Heart right ventricle (tissue), 16 donors: ENCODE data around the gene NEUROG2. TPM values are rescaled to one million over a fixed set of nuclear protein-coding genes. Genes with fewer than 3 reads are reported as not detected.
"Not testable (repeated sequence)": the region's sequence is repeated elsewhere in the genome, so short reads cannot be mapped to it uniquely, and the experiment has no call there.

Experiments
- ATAC-seq, 8 donors: fragments of 200-7000 bp; cut with Tn5 transposase; one replicate each; pipeline ENCODE4 v1.9.1; 2020; ENCODE audit warnings: mild to moderate bottlenecking in 8 of 8, moderate library complexity in 8 of 8, moderate number of reproducible peaks in 1 of 8
- DNase-seq, 2 donors: peaks; one replicate each; pipeline ENCODE4 v3.0.0-alpha.2; 2020
- H3K27ac ChIP-seq, 10 donors: fragments of 200-600 bp; sonication (generic) in 2 of 10; one replicate each; pipeline versions ENCODE4 v1.5.0 to v1.8.0; 2020 to 2022; ENCODE audit warnings: mild to moderate bottlenecking in 3 of 10
- H3K27me3 ChIP-seq, 7 donors: fragments of 200-600 bp; one replicate each; pipeline ENCODE4 v1.8.0; 2021 to 2022; ENCODE audit warnings: mild to moderate bottlenecking in 2 of 7
- H3K36me3 ChIP-seq, 9 donors: fragments of 200-600 bp; sonication (generic) in 1 of 9; one replicate each; pipeline versions ENCODE4 v1.5.0 to v1.8.0; 2020 to 2022; ENCODE audit warnings: mild to moderate bottlenecking in 2 of 9
- H3K4me1 ChIP-seq, 9 donors: fragments of 200-600 bp; sonication (generic) in 1 of 9; one replicate each; pipeline versions ENCODE4 v1.5.0 to v1.8.0; 2020 to 2022; ENCODE audit warnings: mild to moderate bottlenecking in 4 of 9
- H3K4me3 ChIP-seq, 10 donors: fragments of 200-600 bp; sonication (generic) in 2 of 10; one replicate each; pipeline versions ENCODE4 v1.5.0 to v1.8.0; 2020 to 2022; ENCODE audit warnings: mild to moderate bottlenecking in 7 of 10, moderate library complexity in 2 of 10
- H3K9me3 ChIP-seq, 11 donors: fragments of 200-600 bp in 10 of 11; sonication (generic) in 2 of 11; one replicate each; pipeline versions ENCODE4 v1.5.0 to v1.8.0; 2013 to 2022; ENCODE audit warnings: mild to moderate bottlenecking in 2 of 11, control low read depth in 1 of 11, moderate library complexity in 1 of 11
- WGBS, 2 donors: extraction: QIAGEN DNeasy Blood & Tissue Kit; methylation state at CpG; one replicate each; pipeline ENCODE4 v1.1.7; 2013; ENCODE audit warnings: inconsistent platforms in 1 of 2; 5-methylcytosine and 5-hydroxymethylcytosine counted together
- intact Hi-C, 10 donors: fragments of 100-400 bp; cut with DNase I; formaldehyde crosslinking; loops; one replicate each; pipeline versions ENCODE4 v1.11.1 to v1.14.2; 2022
- polyA plus RNA-seq, 2 donors: library from polyadenylated mRNA; stranded (reverse); fragments of 200-250 nt; gene quantifications; one replicate each; pipeline ENCODE4 v1.2.3, GENCODE V29; 2013
- total RNA-seq, 10 donors: library from RNA; stranded (reverse); fragmentation: NEBNext Ultra II Directional in 3 of 10; extraction: Animal tissue kit (Norgen Biotek cat#: 25700) in 3 of 10; gene quantifications; one replicate each; pipeline versions ENCODE4 v1.2.1 to v1.2.4, GENCODE V29; 2021 to 2023
- TF ChIP-seq, protein P1 (sequence below), 9 donors: fragments of 200-600 bp; sonication (generic) in 2 of 9; IDR thresholded peaks; one replicate each; pipeline versions ENCODE4 v1.5.0 to v1.8.0; 2021 to 2022; ENCODE audit warnings: antibody characterized with exemption in 9 of 9, mild to moderate bottlenecking in 5 of 9, moderate library complexity in 1 of 9
- donor health status: Arrhythmogenic right ventricular cardiomyopathy.
- donor health status: ischemic (EF 13 %, LVEDD 7.1; RV severe dilation, severe dysfunction).
- donor health status: healthy with polysubstance abuse.
- donor health status: DM: no; HTN: yes; CAD: no.
- donor health status: DM: no; HTN: no; CAD: no.
- donor health status: ischemic (EF 25% LVEDD 6.9; RV normal size, moderate dysfunction).
- donor health status: ischemic (EF 25% LVEDD 5.7; RV mildly dilated, moderate dysfunction).
- donor health status: healthy.
- donor health status: DM: yes; HTN: yes; CAD: no.
- donor health status: Ischemic cardiomyopathy.
- donor health status: ischemic (EF 35%, LVEDD 5.7; RV mildly dilated, moderate dysfunction).
- donor health status: nonischemic (EF 11% LVEDD 7.7; RV severe dilation, severe dysfunction).
- donor health status: DM: yes; HTN: yes; CAD: no.
- donor health status: PGD.
- donor health status: ischemic (EF 29% LVEDD 5.4; RV normal size, mild dysfunction).
- donor health status: nonischemic (EF 23%, LVEDD 6.1; RV moderate dilation, normal function).

The NEUROG2 gene
- total and polyA plus RNA-seq, 12 donors, result not detected

DNA sequence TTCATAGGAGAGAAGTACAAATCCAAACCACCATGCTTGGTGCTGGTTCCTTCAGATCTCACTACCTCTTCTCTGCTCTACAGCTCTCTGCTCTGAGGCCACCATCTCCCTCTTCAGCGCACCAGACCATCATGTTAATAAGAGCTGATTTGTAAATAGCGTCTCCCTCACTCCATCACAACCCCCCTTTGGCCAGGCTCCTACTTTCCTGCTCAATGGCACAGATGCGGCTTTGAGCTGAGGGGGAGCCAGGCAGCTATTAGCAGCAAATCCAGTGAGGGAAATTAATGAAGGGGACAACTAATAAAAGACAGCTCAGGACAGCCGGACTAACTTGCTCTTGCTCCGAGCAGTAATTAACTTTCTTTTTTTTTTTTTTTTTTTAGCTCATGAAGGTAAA lies 13.1 kb downstream of the NEUROG2 start:
- peaks cover 0 to 79% (median 66%) of the 10 kb centered on the region in 7 donors for H3K27me3 ChIP-seq
- TF ChIP-seq, protein P1, sequence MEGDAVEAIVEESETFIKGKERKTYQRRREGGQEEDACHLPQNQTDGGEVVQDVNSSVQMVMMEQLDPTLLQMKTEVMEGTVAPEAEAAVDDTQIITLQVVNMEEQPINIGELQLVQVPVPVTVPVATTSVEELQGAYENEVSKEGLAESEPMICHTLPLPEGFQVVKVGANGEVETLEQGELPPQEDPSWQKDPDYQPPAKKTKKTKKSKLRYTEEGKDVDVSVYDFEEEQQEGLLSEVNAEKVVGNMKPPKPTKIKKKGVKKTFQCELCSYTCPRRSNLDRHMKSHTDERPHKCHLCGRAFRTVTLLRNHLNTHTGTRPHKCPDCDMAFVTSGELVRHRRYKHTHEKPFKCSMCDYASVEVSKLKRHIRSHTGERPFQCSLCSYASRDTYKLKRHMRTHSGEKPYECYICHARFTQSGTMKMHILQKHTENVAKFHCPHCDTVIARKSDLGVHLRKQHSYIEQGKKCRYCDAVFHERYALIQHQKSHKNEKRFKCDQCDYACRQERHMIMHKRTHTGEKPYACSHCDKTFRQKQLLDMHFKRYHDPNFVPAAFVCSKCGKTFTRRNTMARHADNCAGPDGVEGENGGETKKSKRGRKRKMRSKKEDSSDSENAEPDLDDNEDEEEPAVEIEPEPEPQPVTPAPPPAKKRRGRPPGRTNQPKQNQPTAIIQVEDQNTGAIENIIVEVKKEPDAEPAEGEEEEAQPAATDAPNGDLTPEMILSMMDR (IDR thresholded peaks at IDR 0.05), result no peak

DNA sequence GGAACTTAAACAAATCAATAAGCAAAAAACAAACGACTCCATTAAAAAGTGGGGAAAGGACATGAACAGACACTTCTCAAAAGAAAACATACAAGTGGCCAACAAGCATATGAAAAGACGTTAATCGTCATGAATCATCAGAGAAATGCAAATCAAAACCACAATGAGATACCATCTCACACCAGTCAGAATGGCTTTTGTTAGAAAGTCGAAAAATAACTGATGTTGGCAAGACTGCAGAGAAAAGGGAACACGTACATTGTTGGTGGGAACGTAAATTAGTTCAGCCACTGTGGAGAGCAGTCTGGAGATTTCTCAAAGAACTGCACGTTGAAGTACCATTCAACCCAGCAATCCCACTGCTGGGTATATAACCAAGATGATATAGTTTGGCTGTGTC lies 23.7 kb downstream of the NEUROG2 start:
- TF ChIP-seq, protein P1 (IDR thresholded peaks at IDR 0.05), result no peak
- Histone ChIP-seq H3K4me1 (no peaks in the 10 kb centered on the region), H3K9me3 (peaks cover 0 to 29% (median 5%) of the 10 kb centered on the region in 11 donors), H3K36me3 (no peaks in the 10 kb centered on the region), H3K27me3 (peaks cover 0 to 12% (median 0%) of the 10 kb centered on the region in 7 donors), H3K4me3 (no peak overlapping the region), H3K27ac (no peak overlapping the region)
- intact Hi-C loops, result no loop called here
- DNase-seq (no peak), ATAC-seq (no peak)
- WGBS, 2 donors, result 83 to 89% methylated on average over 7 of the region's 7 CpGs

More for the DNA sequence above, 13.1 kb downstream of the NEUROG2 start:
- ATAC-seq (no peak), DNase-seq (no peak)
- WGBS, 2 donors, result 72 to 74% methylated on average over 5 of the region's 5 CpGs
- H3K4me1 ChIP-seq, result no peaks in the 10 kb centered on the region
- no peaks in the 10 kb centered on the region for H3K36me3 ChIP-seq
- intact Hi-C loops, result no loop called here
- H3K4me3 ChIP-seq, result no peak overlapping the region
- no peak overlapping the region for H3K27ac ChIP-seq
- no peaks in the 10 kb centered on the region for H3K9me3 ChIP-seq

GRCh38 chr4:112490808-112491207 lies 25.2 kb downstream of the NEUROG2 start:
- Histone ChIP-seq H3K9me3 (peaks cover 0 to 29% (median 5%) of the 10 kb centered on the region in 11 donors), H3K27me3 (peaks cover 0 to 13% (median 5%) of the 10 kb centered on the region in 7 donors)
- intact Hi-C loops, H3K27ac ChIP-seq, ATAC-seq, H3K4me1 ChIP-seq, H3K4me3 ChIP-seq, DNase-seq, H3K36me3 ChIP-seq: not testable (repeated sequence)
- WGBS, 2 donors, result 76 to 81% methylated on average over 3 of the region's 3 CpGs

GRCh38 chr4:112485930-112486329 lies 30.1 kb downstream of the NEUROG2 start:
- no peak for ATAC-seq
- H3K9me3 ChIP-seq, result peaks cover 0 to 39% (median 5%) of the 10 kb centered on the region in 11 donors
- intact Hi-C loops, result no loop called here
- WGBS, 2 donors, result 46 to 69% methylated on average over 5 of the region's 5 CpGs
- H3K27me3 ChIP-seq, result peaks cover 0 to 15% (median 6%) of the 10 kb centered on the region in 7 donors
- no peaks in the 10 kb centered on the region for H3K4me1 ChIP-seq
- TF ChIP-seq, protein P1 (IDR thresholded peaks at IDR 0.05), result no peak
- H3K27ac ChIP-seq, result no peak overlapping the region
- H3K4me3 ChIP-seq, result no peak overlapping the region
- DNase-seq, result no peak
- H3K36me3 ChIP-seq, result no peaks in the 10 kb centered on the region

DNA sequence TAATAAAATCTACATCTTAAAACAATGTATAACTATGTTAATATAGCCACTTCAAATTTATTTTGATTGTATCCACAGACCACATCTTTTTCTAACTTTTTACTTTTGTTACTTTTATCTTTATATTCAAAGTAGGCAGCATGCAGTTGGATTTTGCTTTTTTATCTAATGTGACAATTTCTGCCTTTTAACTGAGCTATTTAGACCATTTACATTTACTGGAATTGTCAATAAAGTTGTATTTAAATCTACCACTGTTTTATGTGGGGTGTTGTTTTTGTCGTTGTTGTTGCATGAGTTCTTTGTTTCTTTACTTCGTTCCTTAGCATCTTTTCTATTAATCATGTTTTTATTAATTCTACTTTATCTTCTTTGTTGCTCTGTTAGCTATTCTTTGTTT lies 42.0 kb downstream of the NEUROG2 start:
- no peaks in the 10 kb centered on the region for H3K27me3 ChIP-seq
- intact Hi-C loops, result no loop called here
- DNase-seq, result no peak
- no peak overlapping the region for H3K27ac ChIP-seq
- ATAC-seq, result no peak
- 92% methylated on average over 2 of the region's 2 CpGs for WGBS, 2 donors
- H3K4me3 ChIP-seq, result no peak overlapping the region
- no peaks in the 10 kb centered on the region for H3K4me1 ChIP-seq
- no peaks in the 10 kb centered on the region for H3K36me3 ChIP-seq
- peaks cover 0 to 10% (median 0%) of the 10 kb centered on the region in 11 donors for H3K9me3 ChIP-seq
- TF ChIP-seq, protein P1 (IDR thresholded peaks at IDR 0.05), result no peak
